GM18507 (cell line): ENCODE measurements around the gene CDH13.
A peak's percentile ranks its signal among the peaks of the same experiment; 100 is the strongest.

Experiments
- DNase-seq: peaks from one replicate; pipeline ENCODE4 v3.0.0; 2011; ENCODE audit warnings: low read depth; ENCODE audit not compliant: insufficient read length; ENCODE audit errors: extremely low spot score
- FAIRE-seq: peaks from 2 replicates; lab custom pipeline; 2011; peaks lifted over from hg19 to GRCh38; lab: Jason Lieb, UNC

CDH13 gene

GRCh38 chr16:83792391-83792790, 1165.6 kb downstream of the CDH13 start:
- DNase-seq (no peak), FAIRE-seq (no peak)

DNA sequence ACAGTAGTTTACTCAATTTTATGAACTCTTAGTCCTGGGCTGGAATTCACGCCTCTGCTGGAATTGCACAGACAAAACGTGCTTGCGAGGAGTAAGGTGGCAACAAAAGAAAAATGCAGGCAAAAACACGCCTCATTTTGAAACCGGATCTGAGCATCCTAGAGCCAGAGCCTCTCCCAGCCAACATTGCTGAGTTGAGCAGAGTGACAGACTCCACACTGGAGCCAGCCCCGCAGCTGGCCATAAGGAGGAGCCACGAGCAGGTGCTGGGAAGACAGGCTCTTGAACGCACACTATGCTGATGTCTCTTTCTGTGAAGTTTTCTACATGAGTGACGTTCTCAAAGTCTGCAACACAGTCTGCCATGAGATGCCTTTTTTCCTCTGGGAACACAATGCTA, 1166.4 kb downstream of the CDH13 start:
- no peak for DNase-seq
- FAIRE-seq, result no peak

- FAIRE-seq (no peak), DNase-seq (no peak)
Observed at GRCh38 chr16:83794860-83795554, 1168.2 kb downstream of the CDH13 start.

DNA sequence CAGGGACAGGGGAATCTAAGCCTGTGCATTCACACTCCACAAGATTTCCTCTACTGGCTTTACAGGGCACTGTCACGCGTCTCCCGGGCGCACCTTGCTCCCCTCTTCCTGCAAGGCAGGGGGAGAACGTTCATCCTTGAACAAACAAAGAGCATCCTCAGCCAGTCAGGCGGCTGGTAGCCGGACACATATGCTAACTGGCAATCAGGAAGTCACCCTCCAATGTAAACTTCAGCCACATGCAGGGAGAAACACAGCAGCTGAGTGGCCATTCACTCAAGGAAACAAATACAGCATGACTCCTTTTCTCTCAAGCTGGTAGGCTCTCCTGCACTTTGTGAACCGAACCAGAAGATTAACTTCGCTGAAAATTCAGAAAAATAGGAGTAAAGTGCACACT, 1170.2 kb downstream of the CDH13 start:
- DNase-seq (no peak), FAIRE-seq (no peak)

DNA sequence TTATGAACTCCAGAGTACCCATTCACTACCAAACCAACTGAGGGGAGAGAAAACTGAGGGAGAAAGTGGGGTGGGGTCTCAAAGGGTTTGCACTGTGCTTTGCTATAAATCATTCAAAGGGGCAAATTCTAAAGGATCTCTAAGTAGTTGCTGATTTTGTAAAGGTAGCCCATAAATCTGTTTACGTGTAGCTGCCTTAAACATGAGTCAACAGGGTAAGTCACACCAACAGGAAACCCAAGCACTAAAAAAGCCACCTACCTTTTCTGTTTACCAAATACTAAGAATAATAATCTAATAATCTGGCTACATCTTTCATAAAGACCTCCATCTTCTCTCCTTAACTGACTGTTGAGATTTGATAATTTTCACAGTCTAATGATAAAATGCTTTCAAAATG, 1172.6 kb downstream of the CDH13 start:
- no peak for DNase-seq
- FAIRE-seq, result no peak

DNA sequence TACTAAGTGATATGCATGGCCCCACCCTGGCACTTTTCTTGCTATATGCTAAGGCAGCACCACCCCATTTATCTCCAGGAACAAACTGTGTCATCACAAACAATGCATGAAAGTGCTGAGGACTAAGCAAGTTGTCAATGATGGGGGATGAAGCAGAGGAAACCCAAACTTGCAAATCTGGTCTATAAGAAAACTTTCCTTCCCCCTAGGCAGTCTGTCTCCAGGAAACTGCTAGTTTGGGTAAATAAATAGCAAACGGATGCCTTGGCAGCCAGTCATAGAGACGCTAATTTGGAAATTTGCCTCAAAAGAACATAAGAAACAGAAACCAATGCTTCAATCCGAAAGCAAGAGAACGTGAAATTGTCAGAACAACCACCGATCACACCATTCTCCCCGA, 1175.4 kb downstream of the CDH13 start:
- DNase-seq, result no peak
- FAIRE-seq, result peak; percentile 59

DNA sequence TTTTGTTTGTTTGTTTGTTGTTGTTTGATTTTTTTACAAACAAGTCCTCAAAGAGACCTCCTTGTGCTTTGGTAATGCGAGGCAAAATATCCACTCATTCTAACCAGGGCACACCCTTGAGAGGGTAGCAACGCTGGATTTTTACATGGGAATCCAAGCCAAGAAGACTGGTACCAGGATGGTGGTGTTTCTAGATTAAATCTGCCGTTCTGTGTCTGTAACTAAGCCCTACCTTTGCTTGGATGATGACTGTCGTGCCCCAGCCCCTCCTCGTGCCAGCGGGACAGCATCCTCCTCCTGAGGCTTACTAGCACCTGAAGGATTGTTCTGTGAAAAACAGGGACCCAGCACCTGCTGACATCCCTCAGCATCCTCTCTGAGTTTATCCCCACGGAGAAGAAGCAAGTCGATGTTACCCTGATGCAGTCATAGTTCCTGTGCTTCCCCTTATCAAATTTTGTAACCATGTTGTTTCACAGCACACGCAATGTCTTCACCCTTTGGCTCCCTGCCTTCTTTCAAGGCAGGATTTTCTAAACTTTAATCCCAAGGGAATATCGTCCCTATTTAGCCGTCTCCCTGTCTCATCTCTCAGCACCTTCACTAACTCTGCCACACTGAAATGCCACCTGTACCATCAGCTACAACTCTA, 1175.9 kb downstream of the CDH13 start:
- FAIRE-seq (no peak), DNase-seq (no peak)

GRCh38 chr16:83803811-83804210, 1177.0 kb downstream of the CDH13 start:
- DNase-seq, result no peak

GRCh38 chr16:83804366-83804765, 1177.6 kb downstream of the CDH13 start:
- FAIRE-seq (no peak), DNase-seq (no peak)

More at GRCh38 chr16:83803811-83804210, 1177.0 kb downstream of the CDH13 start:
- no peak for FAIRE-seq

DNA sequence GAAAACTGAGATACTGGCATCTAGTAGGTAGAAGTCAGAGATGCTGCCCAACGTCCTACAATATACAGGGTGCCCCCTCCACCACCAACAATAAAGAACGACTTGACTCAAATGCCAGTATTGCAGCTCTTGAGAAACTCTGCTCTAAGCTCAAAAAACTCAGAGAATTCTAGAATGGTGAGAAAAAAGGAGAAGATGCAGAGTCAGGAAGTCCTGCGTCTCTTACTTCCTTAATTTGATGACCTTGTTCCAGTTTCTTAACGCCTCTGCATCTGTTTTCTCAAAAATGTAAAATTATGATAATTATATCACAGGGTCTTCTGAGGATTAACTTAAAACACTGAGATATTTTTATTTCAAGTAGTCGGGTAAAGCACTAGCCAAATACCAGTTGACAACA, 1179.3 kb downstream of the CDH13 start:
- FAIRE-seq, result peak; percentile 47
- no peak for DNase-seq

GRCh38 chr16:83806731-83807130, 1180.0 kb downstream of the CDH13 start:
- DNase-seq, result no peak
- no peak for FAIRE-seq

DNA sequence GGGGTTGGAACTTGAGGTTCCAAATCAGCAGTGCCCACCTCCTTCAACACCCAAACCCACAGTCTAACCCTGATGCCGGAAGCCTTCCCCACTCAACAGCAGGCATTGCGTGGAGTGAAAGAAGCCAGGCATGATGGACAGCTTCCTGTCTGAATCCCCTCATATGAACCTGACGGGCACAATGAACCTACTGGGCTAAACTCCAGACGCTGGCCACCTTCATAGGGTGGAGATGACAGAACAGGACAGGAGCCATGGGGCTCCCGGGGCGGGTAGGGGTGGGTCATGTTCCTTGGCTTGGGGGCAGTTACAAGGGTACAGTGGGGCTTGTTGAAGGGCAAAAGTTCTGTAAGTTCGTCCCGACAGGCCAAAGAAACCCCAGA, 1180.5 kb downstream of the CDH13 start:
- no peak for DNase-seq
- no peak for FAIRE-seq

GRCh38 chr16:83807710-83808572, 1181.2 kb downstream of the CDH13 start, which contains the start of gene HSBP1:
Gene HSBP1, plus strand, starts transcription at chr16:83807978. Its CDS starts 99 bp downstream, at chr16:83808077.
- FAIRE-seq (peak; percentile 92), DNase-seq (peak; percentile 97)

- FAIRE-seq (no peak), DNase-seq (no peak)
Observed at GRCh38 chr16:83808573-83809014, 1181.8 kb downstream of the CDH13 start.

- no peak for FAIRE-seq
Observed at GRCh38 chr16:83809092-83809491, 1182.3 kb downstream of the CDH13 start.

GRCh38 chr16:83810901-83811300, 1184.1 kb downstream of the CDH13 start:
- DNase-seq, result no peak
- FAIRE-seq, result no peak

More at GRCh38 chr16:83809092-83809491, 1182.3 kb downstream of the CDH13 start:
- no peak for DNase-seq

- DNase-seq (no peak), FAIRE-seq (no peak)
Observed at GRCh38 chr16:83813823-83814658, 1187.3 kb downstream of the CDH13 start.

- DNase-seq (no peak), FAIRE-seq (no peak)
Observed at GRCh38 chr16:83814659-83814985, 1187.9 kb downstream of the CDH13 start.

DNA sequence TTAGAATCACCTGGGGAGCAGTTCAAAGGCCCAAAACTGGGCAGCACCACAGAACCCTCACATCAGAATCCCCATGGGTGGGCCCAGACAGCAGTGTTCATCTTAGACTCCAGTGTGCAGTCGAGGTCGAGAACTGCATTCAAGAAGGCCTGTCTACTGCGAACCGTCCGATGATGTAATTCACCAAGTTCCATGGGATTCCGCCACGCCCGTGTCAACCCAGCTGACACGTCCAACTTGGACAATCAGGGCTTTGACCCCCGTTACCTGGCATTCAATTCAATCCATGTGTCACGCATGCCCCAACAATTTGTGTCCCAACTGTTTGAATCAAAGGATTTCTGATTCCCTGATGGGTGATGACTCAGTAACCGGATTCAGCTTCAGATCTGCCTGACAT, 1190.3 kb downstream of the CDH13 start:
- FAIRE-seq (no peak), DNase-seq (no peak)
